GM19351 (cell line): Measurements from ENCODE around the gene SOD2.
"Not testable (repeated sequence)": the region's sequence is repeated elsewhere in the genome, so short reads cannot be mapped to it uniquely, and the experiment has no call there.

Experiments used
- ATAC-seq: cut with Tn5 transposase; IDR thresholded peaks from one replicate; pipeline ENCODE4 v1.9.1; 2021; ENCODE audit warnings: mild to moderate bottlenecking, moderate library complexity; ENCODE audit not compliant: unreplicated experiment

Gene SOD2

GRCh38 chr6:159693128-159693893 is at the start of gene SOD2:
SOD2 (minus strand) TSS chr6:159693241; CDS start chr6:159693167, 74 bp downstream.
- ATAC-seq, result peak; percentile 73

- ATAC-seq, result no peak
These were observed 49.1 kb upstream of the SOD2 start for GRCh38 chr6:159742165-159742564.

- no peak for ATAC-seq
These were observed 46.3 kb upstream of the SOD2 start for GRCh38 chr6:159739341-159739740.

- no peak for ATAC-seq
These were observed 43.9 kb upstream of the SOD2 start for GRCh38 chr6:159736908-159737307.

GRCh38 chr6:159733395-159733794 is 40.4 kb upstream of the SOD2 start:
- not testable (repeated sequence) for ATAC-seq

GRCh38 chr6:159732550-159732949 is 39.5 kb upstream of the SOD2 start:
- not testable (repeated sequence) for ATAC-seq

- no peak for ATAC-seq
These were observed 37.3 kb upstream of the SOD2 start for GRCh38 chr6:159730332-159730676.

- ATAC-seq, result no peak
These were observed 36.7 kb upstream of the SOD2 start for GRCh38 chr6:159729598-159730331.

GRCh38 chr6:159728531-159728964 is 35.5 kb upstream of the SOD2 start:
- no peak for ATAC-seq

GRCh38 chr6:159727717-159728445 is 34.8 kb upstream of the SOD2 start:
- peak; percentile 33 for ATAC-seq

GRCh38 chr6:159726918-159727716 is 34.1 kb upstream of the SOD2 start, which contains the start of gene WTAP:
WTAP (plus strand) TSS chr6:159727506; CDS start chr6:159736266, 8,760 bp downstream.
- ATAC-seq, result peak; percentile 73

GRCh38 chr6:159726255-159726917 is 33.3 kb upstream of the SOD2 start:
- ATAC-seq, result peak; percentile 18

- not testable (repeated sequence) for ATAC-seq
These were observed 32.2 kb upstream of the SOD2 start for GRCh38 chr6:159725208-159725607.

- no peak for ATAC-seq
These were observed 31.7 kb upstream of the SOD2 start for GRCh38 chr6:159724778-159725177.

GRCh38 chr6:159723259-159723658 is 30.2 kb upstream of the SOD2 start:
- no peak for ATAC-seq

- ATAC-seq, result no peak
These were observed 29.6 kb upstream of the SOD2 start for GRCh38 chr6:159722655-159723054.

GRCh38 chr6:159721981-159722380 is 28.9 kb upstream of the SOD2 start:
- ATAC-seq, result not testable (repeated sequence)

GRCh38 chr6:159720708-159721107 is 27.7 kb upstream of the SOD2 start:
- ATAC-seq, result peak; percentile 60

- no peak for ATAC-seq
These were observed 26.2 kb upstream of the SOD2 start for GRCh38 chr6:159719287-159719686.

GRCh38 chr6:159718634-159719033 is 25.6 kb upstream of the SOD2 start:
- no peak for ATAC-seq
